Activated CD8-positive, alpha-beta memory T cell treated with anti-CD3 and anti-CD28 coated beads for 48 hours (primary cell): ENCODE results near the gene LCE1A.

Experiments
- DNase-seq, 3 experiments: peaks; one replicate each; pipeline ENCODE4 v3.0.0-alpha.2; 2020; ENCODE audit warnings: low read depth in 2 of 3, low spot score in 2 of 3

LCE1A gene, protein sequence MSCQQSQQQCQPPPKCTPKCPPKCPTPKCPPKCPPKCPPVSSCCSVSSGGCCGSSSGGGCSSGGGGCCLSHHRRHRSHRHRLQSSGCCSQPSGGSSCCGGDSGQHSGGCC

DNA sequence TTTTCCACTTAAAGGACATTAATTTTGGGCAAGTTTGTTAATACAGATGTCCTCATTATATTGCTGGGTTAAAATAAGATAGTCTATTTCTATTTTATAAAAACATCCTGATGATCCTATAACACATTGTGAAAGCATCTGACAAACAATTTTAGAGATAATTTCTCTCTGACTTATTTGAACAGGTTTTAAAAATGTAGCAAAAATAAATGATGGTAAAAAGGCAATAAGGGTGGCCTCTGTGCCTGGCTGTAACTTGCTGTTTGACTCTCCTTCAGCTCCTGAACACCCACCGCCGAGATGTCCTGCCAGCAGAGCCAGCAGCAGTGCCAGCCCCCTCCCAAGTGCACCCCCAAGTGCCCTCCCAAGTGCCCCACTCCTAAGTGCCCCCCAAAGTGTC is at the start of gene LCE1A:
TSS of gene LCE1A (plus strand) at position 301 of the 400 bp plus-strand sequence. CDS start at position 301, 0 bp downstream.
- no peak for DNase-seq

DNA sequence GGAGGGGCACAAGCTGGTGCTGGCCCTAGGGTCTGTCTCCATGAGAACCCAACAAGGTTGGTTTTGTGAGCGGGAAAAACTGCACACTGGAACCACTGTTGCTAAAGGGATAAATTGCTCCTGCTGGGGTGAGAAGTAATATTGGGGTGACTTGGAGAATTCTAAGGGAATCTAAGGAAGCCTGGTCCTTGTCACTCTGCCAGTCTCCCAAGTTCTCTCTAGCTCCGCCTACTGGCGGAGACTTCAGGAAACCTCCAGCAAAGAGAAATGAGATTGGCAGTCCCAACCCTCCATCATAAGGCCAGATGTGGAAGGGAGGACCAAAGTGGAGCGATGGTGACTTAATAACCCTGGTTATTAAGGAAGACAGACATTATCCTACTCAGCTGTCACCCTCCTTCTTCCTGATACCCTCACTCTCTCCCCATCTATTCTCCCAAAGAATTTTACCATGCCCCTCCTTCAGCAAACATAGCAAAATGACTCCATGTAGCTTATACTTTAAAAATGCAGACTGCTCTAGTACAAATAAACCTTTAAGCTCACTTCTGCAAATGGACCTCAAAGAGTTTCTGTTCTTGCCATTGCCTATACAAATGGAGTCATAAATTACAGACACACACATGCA is 49.6 kb upstream of the LCE1A start:
- no peak for DNase-seq

DNA sequence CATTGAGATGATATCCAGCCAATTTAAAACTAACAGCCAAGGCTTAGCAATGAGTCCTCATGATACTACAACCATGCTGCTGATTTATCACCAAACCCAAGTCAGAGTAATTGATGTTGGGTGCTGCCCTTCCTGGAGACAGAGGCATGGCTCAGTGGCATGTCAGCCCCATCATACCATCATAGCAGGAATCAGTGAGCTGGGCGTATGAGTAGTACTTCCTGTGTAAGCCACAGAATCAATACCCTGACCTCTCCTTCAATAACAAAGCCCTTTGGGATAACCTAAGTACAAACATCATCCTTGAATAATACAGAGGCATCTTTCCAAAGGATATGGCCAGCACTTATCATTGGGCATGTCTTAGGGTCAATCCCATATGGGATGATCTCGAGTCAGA is 44.2 kb upstream of the LCE1A start:
- DNase-seq: no peak

DNA sequence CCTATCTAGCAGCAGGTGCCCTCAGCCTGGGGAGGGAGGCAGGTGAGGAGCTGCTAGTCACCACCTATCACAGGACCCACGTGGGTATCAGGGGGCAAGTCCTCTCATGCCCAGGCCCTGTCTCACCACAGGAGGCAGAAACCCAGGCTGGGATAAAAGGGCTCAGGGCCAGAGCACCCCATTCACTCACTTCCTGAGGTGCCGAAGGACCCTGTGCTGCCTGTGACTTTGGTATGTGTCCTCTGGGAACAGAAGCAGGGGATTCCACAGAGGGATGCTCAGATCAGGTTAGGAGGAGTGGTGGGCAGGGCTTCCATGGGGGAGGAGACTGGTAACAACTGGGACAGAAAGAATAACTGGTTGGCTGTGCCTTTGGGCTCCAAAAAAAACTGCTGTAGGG is 41.2 kb upstream of the LCE1A start, which contains the start of gene LCE1E:
TSS of gene LCE1E (plus strand) at position 181 of the 400 bp plus-strand sequence. CDS start 1,043 bp downstream, outside the sequence.
- DNase-seq: no peak

DNA sequence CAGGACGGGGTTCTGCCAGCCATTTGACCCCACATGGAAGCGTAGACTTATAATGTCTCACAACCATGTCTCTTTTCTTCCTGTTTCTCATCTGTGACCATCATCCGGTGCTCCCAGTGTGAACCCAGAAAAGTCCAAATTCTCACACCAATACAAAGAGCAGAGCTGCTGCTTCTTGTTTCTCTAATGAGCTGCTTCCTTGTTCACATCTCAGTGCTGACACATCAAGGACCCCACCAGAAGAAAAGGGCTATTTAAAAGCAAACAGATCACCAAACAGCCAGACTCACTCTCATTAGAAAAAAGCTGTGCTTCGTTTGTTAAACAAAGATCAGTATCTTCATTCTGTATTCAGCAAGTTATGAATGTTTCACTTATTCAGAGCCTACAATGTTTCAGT is 31.6 kb upstream of the LCE1A start:
- DNase-seq: no peak

DNA sequence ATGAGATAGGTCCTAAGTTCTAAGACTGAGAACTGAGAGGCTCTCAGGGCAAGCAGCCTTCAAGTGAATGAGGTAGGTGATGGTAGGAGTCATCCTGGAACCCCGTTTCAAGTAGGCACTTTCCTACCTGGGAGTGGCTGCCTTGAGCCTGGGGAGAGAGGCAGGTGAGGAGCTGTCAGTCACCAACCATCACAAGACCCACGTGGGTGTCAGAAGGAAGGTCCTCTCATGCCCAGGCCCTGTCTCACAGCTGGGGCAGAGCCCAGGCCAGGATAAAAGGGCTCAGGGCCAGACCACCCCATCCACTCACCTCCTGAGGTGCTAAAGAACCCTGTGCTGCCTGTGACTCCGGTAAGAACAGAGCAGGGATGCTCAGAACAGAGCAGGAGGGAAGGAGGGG is 30.9 kb upstream of the LCE1A start, which contains the start of gene LCE1D:
TSS of gene LCE1D (plus strand) at position 301 of the 400 bp plus-strand sequence. CDS start 1,074 bp downstream, outside the sequence.
- no peak for DNase-seq

DNA sequence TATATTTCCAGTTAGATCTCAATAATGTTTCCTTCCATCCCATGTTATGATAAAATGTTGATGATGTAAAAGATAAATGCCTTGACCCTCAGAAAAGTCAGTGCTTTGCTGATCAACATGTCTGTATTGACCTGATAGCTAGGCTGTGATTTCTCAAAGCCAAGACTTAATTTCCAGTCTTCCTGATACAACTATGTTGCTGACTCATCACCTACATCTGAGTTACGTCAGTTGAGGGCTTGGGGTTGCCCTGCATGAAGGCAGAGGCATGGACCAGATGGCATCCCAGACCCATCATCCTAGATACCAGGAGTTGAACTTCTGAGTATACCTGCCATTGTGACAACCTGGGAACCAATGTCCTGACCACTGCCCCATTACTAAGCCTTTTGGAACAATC is 25.9 kb upstream of the LCE1A start:
- no peak for DNase-seq

DNA sequence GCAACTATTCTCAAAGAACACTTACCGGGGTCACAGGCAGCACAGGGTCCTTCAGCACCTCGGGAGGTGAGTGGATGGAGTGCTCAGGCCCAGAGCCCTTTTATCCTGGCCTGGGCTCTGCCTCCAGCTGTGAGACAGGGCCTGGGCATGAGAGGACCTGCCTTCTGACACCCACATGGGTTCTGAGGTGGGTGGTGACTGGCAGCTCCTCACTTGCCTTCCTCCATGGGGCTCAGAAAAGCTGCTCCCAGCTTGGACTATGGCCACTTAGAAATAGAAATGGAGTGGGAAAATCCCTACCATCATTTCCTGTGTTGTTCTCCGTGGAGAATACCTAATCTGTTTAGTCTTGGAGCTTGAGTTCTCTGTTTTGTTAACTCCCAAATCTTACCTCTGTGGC is 20.7 kb upstream of the LCE1A start, which contains the start of gene LCE1C:
TSS of gene LCE1C (minus strand) at position 76 of the 400 bp plus-strand sequence. CDS start 1,173 bp downstream, outside the sequence.
- no peak for DNase-seq

DNA sequence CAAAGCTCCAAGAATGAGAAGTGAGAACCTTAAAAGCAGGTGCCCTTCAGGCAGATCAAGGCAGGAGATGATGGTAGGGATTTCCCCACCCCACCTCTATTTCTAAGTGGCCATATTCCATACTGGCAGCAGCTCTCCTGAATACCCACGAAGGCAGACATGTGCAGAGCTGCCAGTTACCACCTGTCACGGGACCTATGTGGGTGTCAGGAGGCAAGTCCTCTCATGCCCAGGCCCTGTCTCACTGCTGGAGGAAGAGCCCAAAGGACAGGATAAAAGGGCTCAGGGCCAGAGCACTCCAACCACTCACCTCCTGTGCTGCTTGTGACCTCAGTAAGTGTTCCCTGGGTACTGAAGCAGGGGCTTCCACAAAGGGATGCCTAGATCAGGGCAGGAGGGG is 16.2 kb upstream of the LCE1A start:
- no peak for DNase-seq

DNA sequence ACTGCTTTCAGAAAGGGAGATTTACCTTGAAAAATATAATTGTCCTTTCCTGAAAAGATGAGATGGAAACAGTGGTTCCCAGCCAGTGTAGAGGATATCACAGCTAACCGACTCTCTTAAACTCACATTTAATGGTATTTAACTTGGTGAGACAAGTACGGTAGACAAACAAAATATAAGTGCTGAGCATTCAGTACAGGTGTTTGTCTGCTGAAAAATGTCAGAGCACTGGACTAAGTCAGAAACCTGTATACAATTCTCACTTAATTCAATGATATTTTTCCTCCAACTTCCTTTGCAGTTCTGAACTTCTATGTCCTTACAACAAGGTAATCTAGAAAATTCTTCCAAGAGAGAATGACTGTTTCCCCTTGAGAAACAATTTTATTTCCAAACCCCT is 15.6 kb upstream of the LCE1A start, which contains the start of gene LCE1B:
TSS of gene LCE1B (plus strand) at position 301 of the 400 bp plus-strand sequence. CDS start 476 bp downstream, outside the sequence.
- DNase-seq: no peak

DNA sequence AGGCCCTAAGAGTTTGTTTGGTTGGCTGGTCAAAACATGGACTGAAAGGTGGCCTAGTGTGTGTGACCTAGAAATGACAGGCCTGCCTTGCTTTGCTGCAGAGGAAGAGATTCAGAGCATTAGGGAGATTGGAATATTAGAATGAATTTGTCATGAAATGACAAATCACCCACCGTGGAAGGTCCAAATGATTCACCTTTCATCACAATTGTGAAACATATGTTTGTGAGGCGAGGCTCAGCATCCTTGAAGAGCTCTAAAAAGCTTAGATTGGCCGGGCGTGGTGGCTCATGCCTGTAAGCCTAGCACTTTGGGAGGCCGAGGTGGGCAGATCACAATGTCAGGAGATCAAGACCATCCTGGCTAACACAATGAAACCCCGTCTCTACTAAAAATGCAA is 10.0 kb upstream of the LCE1A start:
- DNase-seq: no peak

DNA sequence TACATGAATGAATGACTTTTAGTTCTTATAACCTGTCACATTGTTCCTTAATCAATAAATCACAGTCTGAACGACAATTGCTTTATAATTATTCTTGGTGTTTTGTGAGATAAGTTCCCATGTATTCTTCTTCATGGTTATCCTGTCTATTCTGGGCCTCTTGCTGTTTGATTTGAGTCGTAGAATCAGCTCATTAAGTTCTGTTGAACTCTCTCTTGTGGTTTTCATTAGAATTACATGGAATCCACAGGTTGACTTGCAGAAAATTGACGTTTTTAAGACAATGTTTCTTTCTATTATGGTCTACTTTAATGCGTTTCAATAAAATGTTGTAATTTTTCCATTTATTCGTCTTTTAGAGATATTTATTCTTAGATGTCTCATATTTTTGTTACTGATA is 4.0 kb upstream of the LCE1A start:
- no peak for DNase-seq

DNA sequence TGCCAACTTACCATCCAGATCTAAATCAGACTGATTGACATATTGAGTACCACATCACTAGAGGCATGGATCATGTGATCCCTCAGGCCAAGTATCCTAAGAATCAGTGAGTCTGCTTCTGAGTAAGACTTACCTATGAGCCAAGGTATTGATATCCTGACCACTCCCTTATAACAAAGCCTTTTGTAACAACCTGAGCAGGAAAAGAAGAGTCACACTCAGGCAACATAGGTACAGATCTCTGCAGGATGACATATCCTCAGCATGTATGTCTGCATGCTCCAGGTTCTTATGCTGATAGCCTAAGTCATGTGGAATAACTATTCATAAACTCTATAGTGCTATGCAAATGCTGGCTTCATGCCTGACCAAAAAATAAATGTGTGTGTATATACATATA is 2.3 kb upstream of the LCE1A start:
- DNase-seq: no peak

DNA sequence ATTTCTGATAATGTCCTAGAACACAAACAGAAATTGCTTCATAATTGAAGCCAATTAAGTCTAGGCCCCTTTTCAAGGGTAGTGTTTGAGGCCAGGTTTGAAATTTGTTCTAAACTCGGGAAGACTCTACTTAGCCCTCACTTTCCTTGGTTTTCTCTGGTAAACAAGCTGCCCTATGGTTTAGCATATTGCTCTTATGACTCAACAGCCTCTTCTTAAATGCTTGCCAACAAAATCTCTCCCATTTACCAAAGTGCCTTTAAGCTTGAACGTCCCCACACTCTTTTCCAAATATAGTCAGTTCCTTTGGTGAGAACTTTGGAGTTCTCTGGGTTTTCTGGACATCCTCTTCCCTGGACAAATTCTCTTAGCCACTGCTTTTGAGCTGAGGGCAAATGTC is 9.6 kb downstream of the LCE1A start:
- DNase-seq: no peak

DNA sequence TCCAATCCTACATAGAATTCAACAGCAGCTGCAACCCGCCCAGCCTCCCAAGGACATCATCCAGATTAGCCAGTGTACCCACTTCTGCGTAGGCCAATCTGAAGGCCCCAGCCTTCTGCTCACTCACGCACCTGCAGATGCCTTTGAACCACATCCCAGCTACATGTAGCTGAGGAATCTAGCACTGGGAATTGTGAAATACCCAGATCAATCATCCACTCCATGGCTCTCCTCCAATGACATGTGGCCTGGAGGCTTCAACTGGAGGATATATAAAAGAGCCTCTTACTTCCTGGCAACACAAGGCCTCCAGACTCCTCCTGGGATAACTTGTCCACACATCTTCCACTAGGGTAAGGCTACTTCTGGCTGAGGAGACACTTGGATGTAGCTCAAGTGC is 15.3 kb downstream of the LCE1A start, which contains the start of gene LCE6A:
TSS of gene LCE6A (plus strand) at position 301 of the 400 bp plus-strand sequence. CDS start 665 bp downstream, outside the sequence.
- DNase-seq: no peak

DNA sequence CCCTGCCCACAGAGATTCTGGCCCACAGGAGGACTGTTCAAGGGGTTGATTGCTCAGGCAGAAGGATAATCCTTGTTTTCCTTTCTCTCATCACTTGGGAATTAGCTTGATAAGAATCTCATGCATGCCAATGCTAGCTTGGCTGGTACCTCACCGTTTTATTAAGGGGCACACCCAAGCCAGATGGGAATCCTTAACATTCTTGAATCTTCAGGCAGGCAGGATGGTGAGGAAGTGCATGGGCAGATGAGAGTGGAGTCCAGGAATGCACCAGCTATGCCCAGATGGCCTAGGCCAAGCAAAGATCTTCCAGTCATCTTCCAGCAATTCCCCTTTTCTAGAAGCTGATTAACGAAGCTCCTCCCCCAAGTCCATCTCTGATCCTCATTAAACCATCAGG is 28.4 kb downstream of the LCE1A start:
- DNase-seq: no peak

DNA sequence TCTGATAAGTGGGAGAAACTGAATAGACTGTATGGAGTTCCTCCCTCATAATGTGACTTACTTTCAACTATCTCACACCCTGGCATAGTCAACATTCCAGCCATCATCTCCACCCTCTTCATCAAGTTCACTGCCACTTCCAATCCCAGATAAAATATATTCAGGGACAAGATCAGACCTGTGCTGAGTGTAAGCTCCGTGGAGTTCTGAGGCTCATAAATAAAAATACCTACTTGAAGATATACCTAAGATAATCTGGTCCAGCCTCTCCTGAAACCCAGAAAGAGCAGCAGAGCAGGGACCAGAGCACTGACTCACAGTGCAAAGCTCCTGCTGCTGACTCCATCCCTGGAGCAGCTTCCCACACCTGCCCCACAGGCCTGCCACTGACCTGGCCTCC is 30.8 kb downstream of the LCE1A start:
- DNase-seq: no peak

DNA sequence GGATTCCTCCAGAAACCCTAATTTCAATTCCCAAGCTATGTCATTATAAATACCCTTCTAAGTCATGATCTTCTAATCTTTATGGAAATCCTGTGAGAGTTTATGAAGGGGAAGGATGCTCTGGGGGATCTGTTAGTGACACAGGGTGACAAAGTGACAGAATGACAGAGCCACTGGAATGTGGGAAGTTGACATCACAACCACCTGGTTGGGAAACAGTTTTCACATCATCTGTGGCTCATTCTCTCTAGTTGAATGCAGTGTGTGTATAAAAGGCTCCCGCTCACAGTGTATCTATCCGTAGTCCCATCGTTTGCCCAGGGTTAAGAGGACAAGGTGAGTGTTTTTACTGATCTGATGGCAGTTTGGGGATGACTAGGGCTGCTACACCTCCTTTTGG is 32.4 kb downstream of the LCE1A start, which contains the start of gene LCE7A:
TSS of gene LCE7A (plus strand) at position 301 of the 400 bp plus-strand sequence. CDS start 702 bp downstream, outside the sequence.
- no peak for DNase-seq

DNA sequence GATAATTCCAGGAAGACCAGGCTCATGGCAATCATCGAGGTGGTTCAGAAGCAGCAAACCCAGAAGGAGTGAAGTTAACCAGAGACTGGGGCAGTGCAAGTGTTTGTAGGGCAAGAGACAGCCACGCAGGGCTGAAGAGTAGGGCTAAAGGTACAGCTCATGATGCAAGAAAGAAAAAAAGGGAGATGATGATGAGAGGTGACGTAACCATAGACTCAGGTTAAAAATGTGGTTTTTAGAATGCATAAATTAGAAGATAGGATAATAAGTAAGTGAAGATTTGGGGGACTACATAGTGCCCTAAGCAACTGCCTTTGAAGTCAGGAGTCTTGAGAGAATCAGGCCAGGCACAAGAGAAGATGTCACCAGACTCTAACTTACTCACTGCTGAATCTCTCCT is 32.9 kb downstream of the LCE1A start:
- no peak for DNase-seq

DNA sequence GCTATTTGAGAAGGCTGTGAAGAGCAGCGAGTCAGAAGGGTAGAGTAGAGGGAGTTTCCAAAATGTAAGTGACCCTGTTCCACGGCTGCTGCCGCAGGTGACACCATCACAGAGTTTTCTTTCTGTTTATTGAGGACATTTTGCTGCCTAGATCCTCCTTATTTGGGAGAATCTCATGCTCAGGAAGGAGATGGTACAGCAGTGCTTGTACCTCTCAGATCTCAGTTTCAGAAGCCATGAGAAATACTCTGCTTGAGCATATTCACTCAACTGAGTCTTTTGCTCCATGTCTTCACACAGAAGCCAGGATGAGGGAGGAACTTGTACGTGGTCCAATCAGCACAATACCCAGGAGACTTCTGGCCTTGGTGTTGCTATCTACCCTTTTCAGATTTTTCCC is 34.1 kb downstream of the LCE1A start:
- no peak for DNase-seq

DNA sequence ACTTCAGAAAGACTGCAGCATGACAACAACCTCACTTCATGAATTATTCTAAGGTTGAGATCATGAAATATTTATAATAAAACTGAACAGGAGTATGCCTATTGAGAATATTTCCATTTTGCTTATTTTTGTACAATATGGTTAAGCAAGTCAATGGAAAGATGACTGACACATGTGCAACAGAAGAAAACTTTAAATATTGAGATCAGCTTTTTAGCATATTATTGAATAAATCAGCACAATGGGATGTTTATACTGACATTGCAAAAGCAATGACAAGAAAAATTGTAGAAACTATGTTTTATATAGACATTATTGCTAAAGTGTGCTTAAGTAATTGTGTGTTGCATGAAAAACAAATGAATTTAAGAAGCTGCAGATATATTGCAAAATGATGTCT is 37.2 kb downstream of the LCE1A start:
- no peak for DNase-seq

DNA sequence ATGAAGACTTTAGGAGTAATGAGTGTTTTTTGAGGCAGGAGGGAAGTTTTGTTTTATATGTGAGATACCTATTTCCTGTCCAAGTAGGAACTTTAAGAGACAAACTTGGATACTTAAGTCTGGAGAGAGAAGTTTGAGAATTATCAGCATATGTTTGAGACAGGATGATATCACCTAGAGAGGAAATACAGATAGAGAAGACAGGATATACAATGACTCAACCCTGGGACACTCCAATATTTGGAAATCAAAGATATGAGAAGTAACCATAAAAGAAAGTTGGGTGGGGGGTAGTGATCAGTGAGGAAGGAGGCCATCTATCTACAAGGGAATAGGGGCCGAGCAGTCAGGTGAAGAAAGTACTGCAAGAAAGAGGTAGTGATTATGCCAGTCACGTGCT is 39.0 kb downstream of the LCE1A start:
- no peak for DNase-seq
